GM23248 (cell line): ENCODE data around the gene CHKB. TPM values are rescaled to one million over a fixed set of nuclear protein-coding genes. Genes with fewer than 3 reads are reported as not detected.

Experiments used
- DNase-seq: peaks from one replicate; pipeline ENCODE4 v3.0.0-alpha.2; 2015
- H2AFZ ChIP-seq: fragments of 200-600 bp; sonication (generic); 2 replicates; pipeline ENCODE4 v1.6.1; 2016; ENCODE audit warnings: antibody characterized with exemption
- H3F3A ChIP-seq: fragments of 200-600 bp; sonication (generic); 2 replicates; pipeline ENCODE4 v1.6.1; 2016; ENCODE audit warnings: mild to moderate bottlenecking, antibody characterized with exemption, mixed run types; ENCODE audit not compliant: insufficient read depth
- H3K27ac ChIP-seq: fragments of 200-600 bp; sonication (generic); 2 replicates; pipeline ENCODE4 v1.5.1; 2016; ENCODE audit warnings: mild to moderate bottlenecking
- H3K27me3 ChIP-seq: fragments of 200-600 bp; sonication (generic); replicated peaks from 2 replicates; pipeline ENCODE4 v1.6.1; 2016; ENCODE audit warnings: mild to moderate bottlenecking; ENCODE audit not compliant: insufficient read depth
- H3K36me3 ChIP-seq: fragments of 200-600 bp; sonication (generic); 2 replicates; pipeline ENCODE4 v1.6.1; 2016; ENCODE audit warnings: low read depth, mild to moderate bottlenecking
- H3K4me1 ChIP-seq: fragments of 200-600 bp; sonication (generic); 2 replicates; pipeline ENCODE4 v1.6.1; 2016; ENCODE audit warnings: mild to moderate bottlenecking; ENCODE audit not compliant: insufficient read depth
- H3K4me2 ChIP-seq: fragments of 200-600 bp; sonication (generic); one replicate; pipeline ENCODE4 v1.6.1; 2016; ENCODE audit warnings: mild to moderate bottlenecking; ENCODE audit not compliant: unreplicated experiment
- H3K4me3 ChIP-seq: fragments of 200-600 bp; sonication (generic); 2 replicates; pipeline ENCODE4 v1.5.1; 2016; ENCODE audit warnings: mild to moderate bottlenecking
- H3K79me2 ChIP-seq: fragments of 200-600 bp; sonication (generic); 2 replicates; pipeline ENCODE4 v1.6.1; 2016; ENCODE audit warnings: mild to moderate bottlenecking; ENCODE audit not compliant: insufficient read depth
- H3K9ac ChIP-seq: fragments of 200-600 bp; sonication (generic); 2 replicates; pipeline ENCODE4 v1.6.1; 2016; ENCODE audit warnings: mild to moderate bottlenecking
- H3K9me2 ChIP-seq: fragments of 200-600 bp; sonication (generic); 2 replicates; pipeline ENCODE4 v1.6.1; 2016; ENCODE audit warnings: mixed run types, mild to moderate bottlenecking, moderate library complexity; ENCODE audit not compliant: insufficient read depth
- H3K9me3 ChIP-seq: fragments of 200-600 bp; sonication (generic); one replicate; pipeline ENCODE4 v1.6.1; 2017; ENCODE audit warnings: low read depth
- H4K20me1 ChIP-seq: fragments of 200-600 bp; sonication (generic); 2 replicates; pipeline ENCODE4 v1.6.0; 2016; ENCODE audit not compliant: insufficient read depth
- EZH2 ChIP-seq: fragments of 200-600 bp; sonication (generic); IDR thresholded peaks from 2 replicates; pipeline ENCODE4 v1.6.1; 2018; ENCODE audit warnings: antibody characterized with exemption, mild to moderate bottlenecking; ENCODE audit not compliant: insufficient read depth, poor library complexity, severe bottlenecking
- EZH2phosphoT487 ChIP-seq: fragments of 200-600 bp; sonication (generic); IDR thresholded peaks from 2 replicates; pipeline ENCODE4 v1.6.1; 2018; ENCODE audit warnings: antibody characterized with exemption, moderate library complexity, mild to moderate bottlenecking, low read depth; ENCODE audit not compliant: insufficient read depth
- WGBS, 2 experiments: methylation state at CpG; one replicate each; pipeline ENCODE4 v1.1.6; 2015 to 2017; ENCODE audit warnings: low lambda C conversion rate in 2 of 2, low coverage in 1 of 2; ENCODE audit errors: missing lambda C conversion rate in 2 of 2; 5-methylcytosine and 5-hydroxymethylcytosine counted together
- in situ Hi-C: fragments of 300-500 bp; cut with MboI; formaldehyde crosslinking; loops from 2 replicates; pipeline ENCODE4 v1.15.0; 2020
- polyA plus RNA-seq: library from polyadenylated mRNA; unstranded; fragments of >200 nt; fragmentation: Nextera tagmentation; extraction: Ambion mirVana; gene quantifications from 2 replicates; pipeline ENCODE4 v1.2.1, GENCODE V29; 2016
- total RNA-seq: library from RNA; depleted of rRNA; stranded (reverse); fragments of >200 nt; shearing (Covaris generic); gene quantifications from 2 replicates; pipeline ENCODE4 v1.2.3, GENCODE V29; 2014

CHKB gene
- total and polyA plus RNA-seq, 2 experiments from 2014 or later = 41.3 to 41.7 TPM

DNA sequence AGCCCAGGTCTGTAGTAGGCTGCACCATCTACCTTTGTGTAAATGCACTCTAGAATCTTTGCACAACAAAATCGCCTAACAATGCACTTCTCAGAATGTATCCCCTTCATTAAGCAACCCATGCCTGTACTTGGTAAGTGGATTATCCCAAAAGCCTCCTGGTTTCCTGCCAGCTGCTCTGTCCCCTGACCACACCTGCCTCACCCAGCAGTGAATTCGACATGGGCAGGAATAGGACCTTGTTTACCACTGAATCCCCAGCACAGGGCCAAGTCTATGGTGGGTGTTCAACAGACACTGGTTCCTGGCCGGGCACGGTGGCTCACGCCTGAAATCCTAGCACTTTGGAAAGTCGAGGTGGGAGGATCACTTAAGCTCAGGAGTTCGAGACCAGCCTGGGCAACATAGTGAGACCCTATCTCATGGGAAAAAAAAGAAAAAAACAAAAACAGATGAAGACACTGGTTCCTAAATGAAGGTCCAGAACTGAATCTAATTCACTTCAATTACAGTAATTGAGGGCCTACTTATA, 14.9 kb downstream of the CHKB start:
- no peaks in the 10 kb centered on the region for H3K79me2 ChIP-seq
- in situ Hi-C loops = no loop called here
- H3K4me1 ChIP-seq = no peaks in the 10 kb centered on the region
- no peak overlapping the region for H3K4me3 ChIP-seq
- no peak for DNase-seq
- H3K27ac ChIP-seq = no peak overlapping the region
- no peak overlapping the region for H3K9ac ChIP-seq
- H3K9me2 ChIP-seq = no peaks in the 10 kb centered on the region
- no peaks in the 10 kb centered on the region for H3F3A ChIP-seq
- no peaks in the 10 kb centered on the region for H3K9me3 ChIP-seq
- 85% methylated on average over 7 of the region's 7 CpGs for WGBS, 2 experiments
- H3K4me2 ChIP-seq = no peak overlapping the region
- no peak overlapping the region for H2AFZ ChIP-seq
- no peaks in the 10 kb centered on the region for H4K20me1 ChIP-seq
- no peaks in the 10 kb centered on the region for H3K36me3 ChIP-seq
- TF ChIP-seq EZH2phosphoT487 = no peak
- TF ChIP-seq EZH2 = no peak
- no peaks in the 10 kb centered on the region for H3K27me3 ChIP-seq

DNA sequence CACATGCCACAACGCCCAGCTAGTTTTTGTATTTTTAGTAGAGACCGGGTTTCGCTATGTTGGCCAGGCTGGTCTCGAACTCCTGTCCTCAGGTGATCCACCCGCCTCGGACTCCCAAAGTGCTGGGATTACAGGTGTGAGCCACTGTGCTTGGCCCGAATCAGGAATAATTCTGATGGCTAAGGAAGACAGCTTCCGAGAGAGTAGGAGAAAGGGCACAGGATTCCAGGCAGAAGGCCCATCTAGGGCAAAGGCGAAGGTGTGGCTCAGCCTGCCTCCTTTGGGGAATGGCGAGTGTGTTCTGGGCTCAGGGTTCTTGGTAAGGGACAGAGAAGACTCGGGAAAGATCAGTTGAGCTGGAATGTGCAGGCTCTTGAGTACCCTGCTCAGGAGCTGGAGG, 18.4 kb downstream of the CHKB start:
- Histone ChIP-seq H2AFZ (no peak overlapping the region), H3K9me3 (no peaks in the 10 kb centered on the region), H3K9me2 (no peaks in the 10 kb centered on the region), H3K36me3 (no peaks in the 10 kb centered on the region), H3F3A (no peaks in the 10 kb centered on the region), H3K4me3 (no peak overlapping the region), H3K4me2 (no peak overlapping the region), H3K4me1 (no peaks in the 10 kb centered on the region), H4K20me1 (no peaks in the 10 kb centered on the region), H3K9ac (no peak overlapping the region), H3K79me2 (no peaks in the 10 kb centered on the region), H3K27ac (no peak overlapping the region), H3K27me3 (no peaks in the 10 kb centered on the region)
- WGBS, 2 experiments = 88% methylated on average over 11 of the region's 11 CpGs
- in situ Hi-C loops = no loop called here
- DNase-seq = no peak
- TF ChIP-seq EZH2 (no peak), EZH2phosphoT487 (no peak)

DNA sequence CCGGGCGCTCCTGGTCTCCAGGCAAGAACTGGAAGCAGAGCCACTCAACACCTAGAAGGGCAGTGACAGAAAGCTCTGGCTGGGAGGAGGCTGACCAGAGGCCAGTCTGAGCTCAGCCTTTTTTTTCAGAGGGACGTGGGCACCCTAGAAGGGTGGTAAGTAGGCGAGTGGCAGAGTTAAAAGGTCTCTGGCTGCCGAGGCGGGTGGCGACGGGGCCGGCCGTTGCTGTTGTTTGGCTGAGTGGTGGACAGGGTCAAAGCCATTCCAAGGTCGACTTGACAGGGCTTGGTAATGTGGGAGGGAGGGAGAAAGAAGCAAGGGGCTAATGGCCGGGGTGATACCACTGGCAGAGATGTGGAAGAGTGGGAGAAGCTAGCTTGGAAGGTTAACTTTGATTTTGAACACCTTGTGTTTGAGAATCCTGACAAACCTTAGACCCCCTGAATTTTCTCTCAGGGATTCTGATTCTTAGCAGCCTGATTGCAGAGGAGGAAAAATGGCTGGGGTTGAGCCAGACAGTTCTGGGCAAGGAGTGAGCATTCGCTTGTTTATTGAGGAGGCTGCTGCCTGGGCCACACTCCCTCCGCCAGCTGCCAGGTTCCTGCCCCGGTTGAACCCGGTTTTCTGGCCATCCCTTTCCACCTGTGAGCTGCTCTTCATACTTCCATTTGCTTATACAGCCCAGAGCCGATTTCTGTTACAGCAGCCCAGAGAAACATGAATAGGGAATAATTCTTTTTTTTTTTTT, 19.1 kb downstream of the CHKB start:
- Histone ChIP-seq H2AFZ (peak overlapping the region; percentile 95), H3K4me3 (peak overlapping the region; percentile 80), H3K4me1 (no peaks in the 10 kb centered on the region), H3K9me2 (no peaks in the 10 kb centered on the region), H3K27me3 (no peaks in the 10 kb centered on the region), H3K27ac (no peak overlapping the region), H3K9ac (peak overlapping the region; percentile 54), H3F3A (no peaks in the 10 kb centered on the region), H3K4me2 (peak overlapping the region; percentile 90), H3K36me3 (no peaks in the 10 kb centered on the region), H4K20me1 (no peaks in the 10 kb centered on the region), H3K9me3 (no peaks in the 10 kb centered on the region), H3K79me2 (no peaks in the 10 kb centered on the region)
- TF ChIP-seq EZH2 (no peak), EZH2phosphoT487 (no peak)
- DNase-seq = peak; percentile 17
- in situ Hi-C loops = no loop called here
- 17 to 25% methylated on average over 17 of the region's 17 CpGs for WGBS, 2 experiments

DNA sequence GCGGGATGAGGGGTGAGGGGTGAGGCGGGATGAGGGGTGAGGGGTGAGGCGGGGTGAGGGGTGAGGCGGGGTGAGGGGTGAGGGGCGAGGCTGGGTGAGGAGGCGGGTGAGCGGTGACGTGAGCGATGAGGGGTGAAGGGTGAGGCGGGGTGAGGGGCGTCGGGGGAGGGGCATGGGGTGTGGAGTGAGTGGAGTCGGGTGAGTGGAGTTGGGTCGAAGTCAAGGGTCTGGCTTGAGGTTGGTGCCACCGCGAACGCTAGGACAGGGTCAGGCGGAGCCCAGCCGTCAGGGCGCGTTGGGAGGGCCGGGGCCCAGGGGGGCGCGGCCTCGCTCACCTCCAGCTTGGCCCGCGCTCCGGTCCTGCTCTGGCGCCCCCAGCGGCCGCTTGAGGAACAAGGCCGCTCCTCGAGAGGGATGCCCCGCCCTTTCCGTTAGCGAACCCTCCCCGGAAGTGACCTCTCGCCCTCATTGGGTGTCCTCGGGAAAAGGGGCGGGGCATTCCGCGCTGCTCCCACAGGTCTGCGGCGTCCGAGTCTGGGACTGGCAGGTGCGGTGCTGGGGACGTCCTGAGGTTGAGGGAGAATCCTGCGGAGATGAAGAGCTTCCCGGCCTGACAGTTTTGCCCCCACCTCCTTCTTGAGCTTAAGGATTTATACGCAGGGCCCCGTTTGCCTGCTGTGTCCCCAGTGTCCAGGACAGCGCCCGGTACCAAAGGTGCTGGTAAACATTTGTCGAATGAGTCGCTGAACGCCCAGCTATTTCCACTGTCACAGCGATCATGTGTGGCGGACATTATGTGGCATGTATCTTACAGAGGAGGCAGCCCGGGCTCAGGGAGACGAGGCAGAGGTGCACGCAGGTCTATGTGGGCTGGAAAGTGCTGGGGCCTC, 19.9 kb downstream of the CHKB start, which contains the start of gene SYCE3:
TSS of gene SYCE3 (minus strand) at position 397 of the 890 bp plus-strand sequence. CDS start 6,514 bp downstream, outside the sequence.
- no peak within 1 kb of the TSS for H3K27ac ChIP-seq
- H2AFZ ChIP-seq = peak within 1 kb of the TSS; percentile 95
- peak within 1 kb of the TSS; percentile 80 for H3K4me3 ChIP-seq
- peak within 1 kb of the TSS; percentile 54 for H3K9ac ChIP-seq
- no peaks in the 10 kb centered on the region for H3K27me3 ChIP-seq
- H3K36me3 ChIP-seq = no peaks in the 10 kb centered on the region
- in situ Hi-C loops = no loop called here
- H3K9me2 ChIP-seq = no peaks in the 10 kb centered on the region
- DNase-seq = peak; percentile 98
- no peaks in the 10 kb centered on the region for H3K9me3 ChIP-seq
- no peaks in the 10 kb centered on the region for H3F3A ChIP-seq
- peak within 1 kb of the TSS; percentile 90 for H3K4me2 ChIP-seq
- H4K20me1 ChIP-seq = no peaks in the 10 kb centered on the region
- H3K4me1 ChIP-seq = no peaks in the 10 kb centered on the region
- no peaks in the 10 kb centered on the region for H3K79me2 ChIP-seq
- TF ChIP-seq EZH2phosphoT487 (no peak), EZH2 (no peak)
- 5 to 7% methylated on average over 20 to 46 of the region's 61 CpGs for WGBS, 2 experiments
